ENCODE data around the gene AEBP1. TPM values are rescaled to one million over a fixed set of nuclear protein-coding genes. Genes with fewer than 3 reads are reported as not detected.

The AEBP1 gene
- total RNA-seq, 1 donor from 2014 or later, result 5.4 TPM

- no peak for DNase-seq (ENCODE audit: low read depth, low spot score)
Measured at GRCh38 chr7:44104860-44105771, 971 bp downstream of the AEBP1 start.

GRCh38 chr7:44105832-44106231 lies 1.7 kb downstream of the AEBP1 start:
- DNase-seq (ENCODE audit: low read depth, low spot score), result no peak

- DNase-seq (ENCODE audit: low read depth, low spot score), result no peak
Measured at GRCh38 chr7:44106311-44107065, 2.3 kb downstream of the AEBP1 start.

GRCh38 chr7:44107116-44107960 lies 3.2 kb downstream of the AEBP1 start:
- DNase-seq (ENCODE audit: low read depth, low spot score), result no peak

- no peak for DNase-seq (ENCODE audit: low read depth, low spot score)
Measured at GRCh38 chr7:44107961-44108767, 4.0 kb downstream of the AEBP1 start.

- no peak for DNase-seq (ENCODE audit: low read depth, low spot score)
Measured at GRCh38 chr7:44108768-44109750, 4.9 kb downstream of the AEBP1 start.

- no peak for DNase-seq (ENCODE audit: low read depth, low spot score)
Measured at GRCh38 chr7:44109991-44110390, 5.8 kb downstream of the AEBP1 start.

GRCh38 chr7:44110719-44111635 lies 6.8 kb downstream of the AEBP1 start:
- no peak for DNase-seq (ENCODE audit: low read depth, low spot score)

- no peak for DNase-seq (ENCODE audit: low read depth, low spot score)
Measured at GRCh38 chr7:44111761-44112160, 7.6 kb downstream of the AEBP1 start.

- DNase-seq (ENCODE audit: low read depth, low spot score), result no peak
Measured at GRCh38 chr7:44112231-44112996, 8.3 kb downstream of the AEBP1 start.

- DNase-seq (ENCODE audit: low read depth, low spot score), result no peak
Measured at GRCh38 chr7:44112997-44113763, 9.0 kb downstream of the AEBP1 start.

GRCh38 chr7:44113764-44114354 lies 9.7 kb downstream of the AEBP1 start:
- DNase-seq (ENCODE audit: low read depth, low spot score), result no peak

- DNase-seq (ENCODE audit: low read depth, low spot score), result no peak
Measured at GRCh38 chr7:44114586-44115310, 10.6 kb downstream of the AEBP1 start.

GRCh38 chr7:44116087-44116788 lies 12.1 kb downstream of the AEBP1 start:
- no peak for DNase-seq (ENCODE audit: low read depth, low spot score)

Measured in pulmonary artery endothelial cell (primary cell).